8988T (cell line): ENCODE results near the gene TBX15.

ENCODE experiments used
- DNase-seq: peaks from one replicate; pipeline ENCODE4 v3.0.0; 2011

TBX15 gene

DNA sequence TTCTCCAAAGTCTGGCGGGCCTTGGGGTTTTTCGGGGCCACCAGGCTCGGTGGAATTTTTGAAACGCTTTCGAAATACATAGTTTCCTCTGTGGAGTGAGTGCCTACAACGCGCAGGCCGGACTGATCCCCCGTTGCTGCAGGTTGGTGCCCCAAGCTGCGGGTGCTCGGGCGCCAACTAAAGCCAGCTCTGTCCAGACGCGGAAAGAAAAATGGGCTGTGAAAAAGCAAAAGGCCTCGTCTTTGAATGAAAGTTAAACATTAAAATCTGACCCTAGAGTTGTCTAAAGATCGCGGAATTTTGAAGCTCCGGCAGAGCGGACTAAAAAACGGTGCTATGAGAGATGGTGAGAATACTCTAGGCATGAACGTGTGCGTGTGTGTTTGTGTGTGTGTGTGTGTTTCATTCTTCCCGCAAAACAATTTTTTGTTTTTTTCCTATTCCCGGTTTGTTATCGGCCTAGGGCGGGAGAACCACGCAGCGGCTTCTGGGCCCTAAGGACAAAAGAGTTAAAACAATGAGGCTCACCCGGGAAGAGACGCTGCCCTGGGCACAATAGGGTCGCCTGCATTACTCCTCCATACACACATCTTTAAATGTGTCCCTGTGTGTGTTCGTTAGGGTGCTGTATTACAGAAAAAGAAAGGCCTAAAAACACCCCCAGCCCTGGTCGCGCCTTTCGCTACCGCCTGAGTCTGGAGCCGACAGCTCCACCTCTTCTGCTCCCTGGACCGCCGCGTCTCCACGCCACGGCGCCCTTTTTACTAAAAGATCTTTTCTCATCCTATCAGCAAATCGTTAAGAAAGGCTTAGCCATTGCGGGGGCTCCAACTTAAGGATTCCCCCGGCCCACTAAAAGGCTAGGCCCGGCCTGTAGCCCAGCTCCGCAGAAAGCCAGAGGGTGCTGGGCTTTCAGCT is 3.2 kb downstream of the TBX15 start:
- no peak for DNase-seq

DNA sequence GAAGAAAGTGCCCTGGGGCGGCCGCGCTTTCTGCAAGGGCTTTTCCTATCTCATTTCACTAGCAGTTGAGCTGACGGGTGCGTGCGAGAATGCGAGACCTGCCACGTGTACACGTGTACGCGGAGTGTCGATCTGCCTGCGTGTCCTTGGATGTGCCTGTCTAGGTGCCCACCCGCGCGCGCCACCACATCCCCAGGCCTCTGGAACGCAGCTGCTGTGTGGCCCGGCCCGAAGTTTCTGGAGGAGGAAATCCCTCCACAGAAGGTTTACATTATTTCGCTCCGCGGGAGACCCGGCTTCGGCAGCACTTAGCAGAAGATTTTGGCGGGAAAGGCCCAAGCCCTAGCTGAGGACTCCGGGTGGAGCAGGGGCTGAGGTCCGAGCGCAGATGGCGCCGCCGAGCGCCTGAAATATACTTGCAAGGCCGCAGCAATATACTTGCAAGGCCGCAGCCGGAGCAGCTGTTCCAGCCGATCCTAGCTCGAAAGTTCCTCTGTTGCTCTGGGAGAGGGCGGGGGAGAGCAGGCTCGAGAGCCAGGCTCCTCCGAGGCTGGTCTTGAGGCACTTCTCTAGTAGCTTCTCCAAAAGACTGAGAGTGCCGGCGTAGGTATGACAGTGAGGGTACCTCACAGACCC is 3.9 kb downstream of the TBX15 start:
- no peak for DNase-seq

DNA sequence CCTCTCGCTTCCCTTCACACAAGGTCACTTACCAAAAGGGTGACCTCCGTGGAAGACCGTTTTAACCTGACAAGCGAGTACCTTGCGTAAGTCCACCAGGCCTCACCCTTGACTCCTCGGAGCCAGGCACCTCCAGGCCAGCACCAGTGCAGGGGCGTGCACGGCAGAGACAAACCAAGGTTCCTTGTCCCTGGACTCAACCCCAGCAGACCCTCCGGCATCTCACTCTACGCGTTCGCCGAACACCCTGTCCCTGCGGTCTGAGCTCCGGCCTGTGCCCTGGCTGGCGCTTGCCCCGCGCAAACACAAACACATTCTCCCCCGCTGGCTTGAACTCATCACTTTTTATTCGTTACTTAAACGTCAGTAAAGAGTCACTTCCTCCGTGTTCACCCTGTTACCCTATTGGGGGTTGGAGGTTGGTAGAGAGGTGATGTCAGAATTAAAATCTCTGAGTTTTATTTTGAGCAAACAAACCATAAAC is 4.5 kb downstream of the TBX15 start:
- no peak for DNase-seq

DNA sequence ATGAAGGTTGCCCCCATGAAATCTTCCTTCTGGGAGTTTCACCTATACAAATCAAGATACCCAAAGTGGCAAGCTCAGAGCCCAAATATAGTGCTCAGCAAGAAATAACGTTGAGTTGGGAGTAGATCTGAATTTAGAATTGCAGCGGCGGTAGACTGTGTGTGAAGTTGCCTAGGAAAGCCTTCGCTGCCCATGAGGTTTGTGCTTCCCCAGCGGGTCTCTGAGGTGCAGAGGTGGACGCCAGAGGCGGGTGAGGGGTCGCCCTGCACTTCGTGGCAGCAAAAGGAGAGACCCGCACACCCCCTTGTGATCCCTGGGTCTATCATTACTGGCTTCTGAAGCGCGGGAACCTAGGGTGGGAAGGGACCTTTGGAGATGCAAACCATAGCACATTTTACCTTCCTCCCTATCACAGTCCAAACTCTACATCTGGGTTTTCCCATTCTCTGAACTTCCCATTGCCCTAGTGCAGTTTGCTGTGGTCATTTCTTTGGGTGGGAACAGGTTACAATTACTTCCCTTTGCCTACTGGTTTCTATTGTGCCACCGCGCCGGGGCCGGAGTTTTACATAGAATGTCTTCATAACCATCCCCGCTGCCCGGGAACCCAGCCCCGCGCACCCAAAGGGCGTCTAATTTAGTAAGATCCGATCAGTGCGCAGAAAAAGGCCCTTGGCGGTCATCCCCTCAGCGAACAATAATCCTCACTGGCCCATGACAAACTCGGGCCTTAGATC is 5.2 kb downstream of the TBX15 start:
- no peak for DNase-seq

DNA sequence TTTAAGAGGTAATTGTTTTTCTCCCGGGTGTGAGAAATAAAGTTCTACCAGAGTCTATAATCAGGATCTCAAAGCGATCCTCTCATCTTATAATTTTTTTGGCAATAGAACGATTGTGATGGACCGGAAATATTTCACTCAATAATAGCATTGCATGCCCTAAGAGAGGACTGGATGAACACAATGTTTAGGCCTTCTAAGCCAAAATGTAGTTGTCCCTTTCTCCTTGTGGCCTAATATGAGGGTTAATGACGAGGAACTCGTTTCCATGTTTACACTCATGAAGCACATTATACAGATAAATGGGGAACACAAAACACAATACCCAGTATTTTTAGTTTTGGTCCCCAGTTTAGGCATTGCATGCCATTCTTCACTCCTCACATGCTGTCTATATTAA is 5.9 kb downstream of the TBX15 start:
- no peak for DNase-seq

DNA sequence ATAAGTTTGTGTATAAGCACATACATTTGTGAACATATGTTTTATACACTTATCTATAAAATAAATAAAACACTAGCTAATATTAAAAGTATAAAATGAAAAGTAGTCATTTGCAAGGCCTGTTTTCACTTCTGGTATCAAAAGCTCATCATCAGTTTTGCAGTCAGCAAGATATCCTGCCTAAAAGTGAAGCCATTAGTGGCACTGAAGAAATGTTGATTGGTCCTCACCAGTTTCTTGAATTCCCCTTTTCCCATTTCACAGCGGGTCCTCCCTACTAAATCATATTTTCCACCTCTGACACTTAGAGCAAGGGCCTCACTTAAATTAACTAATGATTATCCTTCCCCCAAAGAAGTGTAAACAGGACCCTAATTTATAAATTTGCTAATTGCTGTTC is 6.7 kb downstream of the TBX15 start:
- no peak for DNase-seq

DNA sequence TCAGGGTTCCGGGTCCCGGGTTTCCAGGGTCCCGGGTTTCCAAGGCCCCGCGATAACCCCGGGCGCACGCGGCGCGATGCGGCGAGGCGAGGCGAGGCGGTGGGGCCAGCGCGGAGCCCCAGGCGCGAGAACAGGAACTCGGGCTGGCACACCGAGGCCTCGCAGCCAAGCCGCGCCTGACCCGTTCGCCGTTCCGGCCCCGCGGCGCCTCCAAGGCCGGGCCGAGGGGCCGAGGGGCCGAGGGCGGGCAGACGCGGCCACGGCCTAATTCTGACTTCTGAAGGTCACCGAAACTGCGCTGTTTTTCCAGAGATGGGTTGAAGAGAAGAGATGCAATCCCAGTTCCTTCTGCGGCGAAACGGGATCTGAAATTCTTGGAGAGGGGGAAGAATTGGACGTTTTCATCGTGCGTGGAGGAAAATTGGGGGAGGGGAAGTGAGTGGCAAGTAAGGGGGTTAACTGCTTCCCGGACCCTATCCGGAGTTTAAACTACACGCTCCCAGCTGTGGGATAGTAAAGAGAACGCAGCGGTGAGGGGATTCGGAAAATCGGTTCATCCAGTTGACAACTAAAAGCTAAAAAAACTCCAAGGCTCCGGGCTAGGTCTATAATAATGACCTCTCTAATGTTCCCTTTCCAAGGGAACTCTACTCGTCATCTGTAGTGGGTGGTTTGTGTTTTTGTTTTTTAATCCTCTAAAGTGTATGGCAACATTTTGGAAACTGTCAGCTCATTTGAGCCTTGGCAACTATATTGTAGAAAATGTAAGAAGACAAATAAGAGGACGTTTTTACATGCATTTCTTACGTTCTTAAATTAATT is 8.2 kb downstream of the TBX15 start:
- no peak for DNase-seq

DNA sequence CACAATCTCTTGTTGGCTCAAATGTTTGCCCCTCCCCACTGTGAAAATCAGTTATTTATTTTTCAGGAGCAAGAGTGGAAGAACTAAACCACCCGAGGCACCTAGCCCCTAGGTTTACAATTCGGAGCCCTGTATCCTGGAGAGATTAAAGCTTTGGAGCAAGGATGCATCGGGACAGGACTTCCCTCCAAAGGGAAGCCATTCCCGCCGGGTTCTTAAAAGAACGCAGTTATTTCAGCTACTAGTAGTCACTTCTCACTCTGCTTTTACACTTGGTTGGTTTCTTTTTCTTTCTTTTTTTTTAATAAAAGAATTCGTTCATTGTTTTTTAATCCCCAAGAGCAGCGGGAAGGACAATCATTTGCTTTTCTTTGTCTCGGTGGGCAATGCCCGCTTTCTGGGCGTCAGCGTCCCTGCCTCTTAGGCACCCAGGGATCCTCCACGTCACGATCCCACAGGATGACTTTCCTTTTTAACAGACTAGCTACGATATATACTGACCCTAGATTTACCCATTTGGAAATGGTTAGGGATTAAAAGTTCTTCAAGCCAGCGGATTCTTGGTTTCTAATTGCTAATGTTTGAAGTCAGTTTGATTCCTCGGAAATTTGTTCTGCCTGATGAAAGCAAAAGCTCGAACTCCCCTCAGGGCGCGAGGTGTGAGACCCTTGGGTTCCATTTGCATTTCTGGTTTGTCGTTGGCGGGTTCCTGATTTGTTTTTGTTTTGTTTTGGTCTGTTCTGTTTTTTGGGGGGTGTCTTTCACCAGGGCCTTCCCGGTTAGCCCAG is 9.0 kb downstream of the TBX15 start:
- no peak for DNase-seq

DNA sequence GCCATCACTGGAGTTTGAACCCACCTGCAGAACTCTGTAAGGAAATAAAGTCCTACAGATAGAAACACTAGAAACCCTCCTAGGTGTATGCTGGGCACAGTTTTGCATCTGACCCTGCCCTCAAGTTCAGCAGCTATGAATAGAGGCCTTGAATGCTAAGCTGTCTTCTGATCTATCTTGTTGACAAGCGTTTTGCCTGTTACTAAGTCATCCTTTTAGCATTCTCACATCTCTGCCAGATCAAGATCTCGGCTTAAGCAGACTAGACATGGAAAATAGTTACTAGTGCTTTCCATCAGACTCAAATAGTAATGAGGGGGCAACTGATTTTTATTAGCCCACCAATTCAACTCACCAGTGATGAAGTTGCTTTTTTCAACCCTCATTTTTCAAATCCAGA is 10.5 kb downstream of the TBX15 start:
- DNase-seq, result no peak

DNA sequence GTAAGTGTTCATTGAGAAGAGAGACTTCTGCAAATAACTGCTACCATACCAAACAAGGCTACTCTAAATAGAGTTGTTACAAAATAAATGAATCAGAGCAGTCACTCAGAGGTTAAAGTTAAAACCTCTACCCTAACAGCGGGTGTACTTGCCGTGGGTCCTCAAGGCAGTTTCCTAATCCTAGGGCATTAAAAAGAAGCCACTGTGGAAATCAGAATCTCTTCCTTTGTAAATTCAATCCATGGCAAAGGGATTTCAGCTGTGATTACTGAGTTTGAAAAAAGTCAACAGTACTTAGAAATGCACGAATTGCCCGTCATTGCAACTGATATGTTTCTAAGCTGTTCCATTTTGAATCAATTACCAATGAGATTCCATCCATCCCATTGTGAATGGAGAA is 13.5 kb downstream of the TBX15 start:
- no peak for DNase-seq

DNA sequence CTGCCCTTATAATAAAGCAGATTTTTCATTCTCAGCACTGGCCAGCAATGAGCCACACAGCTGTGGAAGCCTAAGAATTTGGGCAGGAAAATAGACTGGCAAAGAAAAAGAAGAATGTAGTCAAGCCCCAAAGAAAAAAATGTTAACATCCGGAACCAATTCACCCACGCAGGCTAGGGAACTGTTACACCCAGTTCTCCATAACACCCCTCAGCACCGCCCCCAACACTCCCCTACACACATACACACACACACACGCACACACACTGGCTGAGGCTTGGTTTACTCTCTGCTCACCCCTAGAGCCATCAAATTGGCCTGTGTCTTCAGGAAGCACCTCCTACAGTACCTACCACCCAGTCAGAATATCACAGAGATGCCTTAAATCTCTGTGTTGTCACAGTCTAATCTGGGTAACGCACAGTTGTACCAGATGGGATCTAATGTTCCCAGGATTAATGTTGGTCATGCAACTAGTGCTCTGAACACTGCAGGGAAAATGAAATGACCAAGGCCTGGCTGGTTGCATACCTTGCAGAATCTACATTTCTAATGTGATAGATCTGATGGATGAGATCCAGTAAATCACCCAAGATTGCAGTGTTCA is 14.5 kb downstream of the TBX15 start:
- DNase-seq, result no peak

DNA sequence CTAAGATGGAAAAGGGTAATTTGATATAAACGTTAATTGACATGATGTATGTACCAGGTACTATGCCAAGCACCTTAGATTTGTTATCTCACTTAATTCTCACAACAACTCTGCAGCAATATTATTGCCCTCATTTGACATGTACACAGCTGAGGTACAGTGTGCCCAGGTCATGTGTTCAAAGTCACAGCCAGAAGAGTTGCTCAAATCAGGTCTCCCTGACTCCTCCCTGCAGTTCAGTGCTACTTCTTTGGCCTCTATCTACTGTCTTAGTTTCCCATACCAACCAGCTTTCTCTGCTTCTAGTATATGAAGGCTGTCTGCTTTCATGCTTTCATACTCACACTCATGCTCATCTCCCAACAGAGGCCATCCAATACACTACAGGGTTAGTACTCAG is 15.1 kb downstream of the TBX15 start:
- no peak for DNase-seq

DNA sequence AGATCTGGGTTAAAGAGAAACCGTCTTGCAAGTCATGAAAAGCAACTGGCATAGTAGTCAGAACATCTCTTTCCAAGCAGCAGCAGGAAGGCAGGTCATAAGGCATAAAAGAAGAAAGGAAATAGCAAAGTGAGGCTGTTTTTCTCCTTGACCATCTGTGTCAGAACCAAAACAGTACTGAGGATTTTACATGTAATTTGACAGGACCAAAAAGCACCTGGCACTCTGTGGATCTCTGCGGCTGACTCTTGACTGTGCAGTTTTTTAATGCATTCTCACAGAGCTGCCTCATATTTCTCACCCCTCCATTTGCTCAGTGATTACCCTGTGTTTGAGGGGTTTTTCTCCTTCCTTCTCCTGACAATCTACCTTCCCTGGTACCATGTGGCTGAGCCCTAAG is 17.7 kb downstream of the TBX15 start:
- DNase-seq, result no peak

DNA sequence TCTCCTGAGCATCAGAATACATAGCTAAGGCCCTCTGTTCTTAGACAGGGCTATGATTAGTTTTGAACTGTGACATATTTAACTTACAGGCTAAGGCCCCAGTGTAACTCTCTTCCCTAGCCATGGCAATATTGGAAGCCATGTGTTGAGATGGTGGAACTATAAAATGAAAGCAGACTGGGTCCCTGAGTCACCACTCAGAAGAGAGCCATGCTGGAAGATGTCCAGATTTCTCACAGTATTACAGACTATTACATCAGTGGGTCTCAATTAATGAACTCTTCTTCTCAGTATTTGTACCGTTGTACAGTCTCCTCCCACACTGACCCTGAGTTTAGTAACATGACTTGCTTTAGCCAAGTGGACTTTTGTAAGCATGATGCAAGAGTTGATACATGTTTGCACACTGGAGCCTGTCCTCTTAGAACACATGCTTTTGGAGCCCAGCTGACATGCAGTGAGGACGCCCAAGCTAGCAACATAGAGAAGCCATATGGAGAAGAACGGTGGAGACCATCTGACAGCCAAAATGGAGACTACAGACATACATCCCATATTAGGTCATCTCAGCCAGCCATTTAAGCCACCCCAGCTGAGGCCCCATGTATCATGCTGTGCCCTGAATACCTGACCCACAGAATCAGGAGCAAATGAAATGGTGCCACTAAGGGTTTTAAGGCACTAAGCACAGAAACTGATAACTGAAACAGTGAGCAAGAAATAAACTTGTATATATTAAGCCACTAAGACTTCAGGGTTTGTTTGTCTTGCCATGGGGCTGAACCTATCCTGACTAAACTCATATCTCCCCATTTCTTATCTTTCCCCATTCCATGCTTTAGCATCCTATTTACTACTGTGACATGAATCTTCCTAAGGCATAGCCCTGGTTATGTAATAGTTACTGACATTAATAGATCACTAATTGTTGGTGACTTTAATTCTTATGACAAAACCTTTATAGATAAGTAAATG is 24.4 kb downstream of the TBX15 start:
- no peak for DNase-seq

DNA sequence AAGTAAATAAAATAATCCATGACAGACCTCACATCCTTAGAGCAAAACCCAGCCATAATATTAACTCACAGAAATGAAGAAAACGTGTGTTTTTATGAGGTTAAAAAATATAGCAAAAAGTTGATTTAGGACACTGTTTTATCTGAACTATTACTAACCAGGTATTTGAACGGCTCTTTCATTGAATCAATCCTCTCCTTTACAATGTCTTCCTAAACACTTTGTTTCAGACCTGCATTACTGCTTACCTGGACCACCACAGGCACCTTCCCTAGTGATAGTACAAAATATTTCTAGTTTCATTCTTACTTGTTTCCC is 25.0 kb downstream of the TBX15 start:
- DNase-seq, result no peak

DNA sequence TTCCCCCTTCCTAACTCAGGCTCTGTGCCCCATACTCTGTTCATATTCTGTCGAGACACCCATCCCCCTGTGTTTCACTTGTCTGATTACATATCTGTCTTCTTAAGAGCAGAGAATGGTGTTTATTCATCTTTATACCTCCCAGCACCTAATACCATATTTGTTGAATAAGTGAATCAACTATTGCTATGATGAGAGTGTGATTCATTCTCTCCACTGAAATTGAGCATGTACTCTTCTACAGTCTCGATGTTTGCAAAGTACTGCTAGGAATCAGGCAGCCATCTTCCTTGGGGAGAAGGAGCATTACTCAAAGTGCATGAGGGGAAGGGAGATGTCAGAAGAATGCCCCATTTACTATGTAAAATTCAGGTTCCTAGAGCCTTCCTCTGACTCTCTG is 27.0 kb downstream of the TBX15 start:
- no peak for DNase-seq

DNA sequence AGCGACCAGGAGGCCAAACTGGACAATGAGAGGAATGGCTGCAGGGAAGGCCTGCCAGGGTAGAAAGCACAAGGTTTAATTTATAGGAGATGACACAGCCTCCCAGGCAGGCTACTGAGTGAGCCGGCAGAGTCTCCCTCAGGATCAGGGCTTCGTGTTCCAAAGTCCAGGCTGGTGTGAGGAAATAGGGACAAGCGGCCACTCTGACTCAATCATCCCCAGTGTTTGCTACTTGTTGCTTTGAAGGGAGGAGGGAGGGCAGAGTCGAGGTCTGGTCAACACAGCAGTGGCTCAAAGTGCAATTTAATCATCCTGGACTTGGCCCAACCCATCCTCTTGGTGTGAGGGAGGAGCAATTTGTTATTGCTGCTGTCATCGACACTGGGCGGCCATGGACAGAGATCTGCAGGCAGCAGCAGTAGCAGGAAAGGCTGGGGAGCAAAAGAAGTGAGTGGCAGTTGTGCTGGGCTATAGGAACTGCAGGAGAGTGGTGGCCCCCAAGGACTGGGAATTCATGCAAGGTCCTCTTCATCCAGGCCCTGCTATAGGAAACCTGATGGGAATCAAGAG is 27.5 kb downstream of the TBX15 start:
- DNase-seq, result no peak

DNA sequence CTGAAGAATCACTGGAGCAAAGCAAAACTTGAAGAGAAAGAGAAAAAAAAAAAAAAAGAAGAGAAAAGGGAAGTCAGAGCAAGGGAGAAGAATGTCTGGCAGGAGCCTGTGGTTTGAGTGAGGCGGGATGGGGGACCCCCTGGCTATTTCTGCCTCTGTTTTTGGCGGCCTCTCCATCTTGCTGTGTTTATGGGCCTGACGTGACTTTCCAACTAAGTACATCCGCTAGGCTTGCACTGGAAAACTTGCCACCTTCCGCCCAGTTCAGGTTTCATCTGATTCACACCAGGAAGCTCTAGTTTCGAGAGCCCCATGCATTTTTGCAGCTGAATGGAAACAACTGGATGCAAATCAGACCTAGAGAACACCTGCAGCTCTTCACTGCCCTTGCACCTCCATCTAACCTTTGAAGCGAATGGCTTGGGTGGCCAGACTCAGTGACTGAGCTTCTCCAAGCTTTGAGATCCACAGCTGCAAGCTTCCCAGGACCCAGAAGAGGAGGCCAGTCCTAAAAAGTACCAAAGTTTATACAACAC is 28.0 kb downstream of the TBX15 start:
- no peak for DNase-seq

DNA sequence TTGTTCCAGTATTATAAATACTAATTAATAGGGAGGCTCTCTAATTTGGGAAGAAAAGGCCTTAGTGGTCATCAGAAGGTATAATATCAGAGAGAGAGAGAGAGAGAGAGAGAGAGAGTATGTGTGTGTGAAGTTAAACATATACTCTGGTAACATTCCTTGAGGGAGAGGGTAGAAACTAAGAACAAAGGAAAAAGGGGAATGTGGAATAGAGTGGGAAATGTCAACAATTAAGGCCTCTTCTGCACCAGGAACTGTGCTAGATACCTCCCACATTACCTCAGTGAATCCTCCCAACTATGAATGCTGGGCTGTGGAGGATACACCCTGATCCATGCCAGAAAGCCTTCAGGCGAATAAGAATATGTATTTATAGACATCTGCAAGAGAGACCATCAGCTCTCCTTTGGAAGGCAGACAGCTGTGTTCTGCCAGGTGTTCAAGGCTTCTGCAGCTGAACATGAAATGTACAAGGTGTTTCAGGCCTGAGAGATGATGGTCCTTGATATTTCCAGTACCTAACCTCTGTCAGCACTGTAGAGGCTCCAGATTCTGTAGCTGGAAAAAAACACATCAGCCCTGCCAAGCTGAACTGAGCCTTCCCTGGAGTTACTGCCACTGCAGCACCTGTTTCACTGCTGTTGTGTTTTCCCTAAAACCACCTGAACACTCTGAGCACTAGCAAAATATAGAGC is 29.1 kb downstream of the TBX15 start:
- DNase-seq, result no peak
